ENCODE results near the gene IL10RA. TPM values are rescaled to one million over a fixed set of nuclear protein-coding genes. Genes with fewer than 3 reads are reported as not detected.
A peak's percentile ranks its signal among the peaks of the same experiment; 100 is the strongest.

IL10RA gene
- polyA plus RNA-seq, 3 donors from 2014 or later = 215 to 460 (median 264) TPM

GRCh38 chr11:118008271-118008911 lies 22.2 kb downstream of the IL10RA start:
- Mint-ChIP-seq H3K4me3 (peak overlapping the region; percentile 82 to 90 (median 89)), H3K27ac (peak overlapping the region; percentile 85 to 97 (median 96)), H3K4me1 (peaks cover 99 to 100% of the 10 kb centered on the region in 2 donors), H3K36me3 (peaks cover 0 to 4% (median 3%) of the 10 kb centered on the region in 3 donors), H3K9me3 (peaks cover 0 to 5% (median 0%) of the 10 kb centered on the region in 6 donors), H3K27me3 (ENCODE audit: low read depth in 3 of 3) (peaks cover 0 to 10% (median 4%) of the 10 kb centered on the region in 3 donors)
- DNase-seq = no peak

GRCh38 chr11:118009864-118010737 lies 23.9 kb downstream of the IL10RA start:
- Mint-ChIP-seq H3K27me3 (ENCODE audit: low read depth in 3 of 3) (peaks cover 0 to 10% (median 4%) of the 10 kb centered on the region in 3 donors), H3K9me3 (no peaks in the 10 kb centered on the region), H3K4me1 (peaks cover 99 to 100% of the 10 kb centered on the region in 2 donors), H3K27ac (peak overlapping the region; percentile 69 to 97 (median 96)), H3K4me3 (peak overlapping the region in 4 of 5 donors; percentile 14 to 89 (median 20)), H3K36me3 (peaks cover 0 to 5% (median 4%) of the 10 kb centered on the region in 3 donors)
- no peak for DNase-seq

- no peaks in the 10 kb centered on the region for H3K9me3 Mint-ChIP-seq
- H3K4me1 Mint-ChIP-seq = peaks cover 99 to 100% of the 10 kb centered on the region in 2 donors
- peaks cover 0 to 5% (median 4%) of the 10 kb centered on the region in 3 donors for H3K36me3 Mint-ChIP-seq
- H3K27ac Mint-ChIP-seq = peak overlapping the region; percentile 53 to 97 (median 92)
- DNase-seq = no peak
- H3K4me3 Mint-ChIP-seq = peak overlapping the region in 3 of 5 donors; percentile 20 to 47 (median 39)
- H3K27me3 Mint-ChIP-seq (ENCODE audit: low read depth in 3 of 3) = peaks cover 0 to 10% (median 4%) of the 10 kb centered on the region in 3 donors
These were observed 24.7 kb downstream of the IL10RA start for GRCh38 chr11:118010738-118011461.

- H3K27me3 Mint-ChIP-seq (ENCODE audit: low read depth in 3 of 3) = peaks cover 0 to 8% (median 4%) of the 10 kb centered on the region in 3 donors
- peak overlapping the region; percentile 48 to 73 (median 55) for H3K4me3 Mint-ChIP-seq
- DNase-seq = peak in 2 of 3 donors; percentile 30 to 39
- H3K27ac Mint-ChIP-seq = peak overlapping the region; percentile 84 to 95 (median 89)
- H3K4me1 Mint-ChIP-seq = peaks cover 98 to 100% of the 10 kb centered on the region in 2 donors
- H3K9me3 Mint-ChIP-seq = peaks cover 0 to 5% (median under 1%) of the 10 kb centered on the region in 6 donors
- peaks cover under 1 to 11% (median 4%) of the 10 kb centered on the region in 3 donors for H3K36me3 Mint-ChIP-seq
These were observed 26.0 kb downstream of the IL10RA start for GRCh38 chr11:118012083-118012669.

GRCh38 chr11:118014022-118014421 lies 27.8 kb downstream of the IL10RA start:
- peak overlapping the region; percentile 61 to 95 (median 81) for H3K27ac Mint-ChIP-seq
- peaks cover 6 to 19% (median 9%) of the 10 kb centered on the region in 6 donors for H3K9me3 Mint-ChIP-seq
- peaks cover 0 to 3% (median 2%) of the 10 kb centered on the region in 3 donors for H3K27me3 Mint-ChIP-seq (ENCODE audit: low read depth in 3 of 3)
- peaks cover 81 to 94% of the 10 kb centered on the region in 2 donors for H3K4me1 Mint-ChIP-seq
- H3K4me3 Mint-ChIP-seq = peak overlapping the region in 4 of 5 donors; percentile 48 to 67 (median 56)
- no peak for DNase-seq
- H3K36me3 Mint-ChIP-seq = peaks cover 7 to 18% (median 16%) of the 10 kb centered on the region in 3 donors

GRCh38 chr11:118015385-118015841 lies 29.2 kb downstream of the IL10RA start:
- H3K36me3 Mint-ChIP-seq = peaks cover 7 to 21% (median 16%) of the 10 kb centered on the region in 3 donors
- peaks cover 0 to 5% (median 2%) of the 10 kb centered on the region in 3 donors for H3K27me3 Mint-ChIP-seq (ENCODE audit: low read depth in 3 of 3)
- H3K4me3 Mint-ChIP-seq = peak overlapping the region; percentile 70 to 91 (median 73)
- H3K27ac Mint-ChIP-seq = peak overlapping the region; percentile 81 to 95 (median 92)
- peaks cover 6 to 19% (median 9%) of the 10 kb centered on the region in 6 donors for H3K9me3 Mint-ChIP-seq
- DNase-seq = peak; percentile 33 to 47 (median 47)
- H3K4me1 Mint-ChIP-seq = peaks cover 67 to 80% of the 10 kb centered on the region in 2 donors

- peaks cover 0 to 5% (median 2%) of the 10 kb centered on the region in 3 donors for H3K27me3 Mint-ChIP-seq (ENCODE audit: low read depth in 3 of 3)
- peaks cover 62 to 73% of the 10 kb centered on the region in 2 donors for H3K4me1 Mint-ChIP-seq
- peak overlapping the region; percentile 81 to 95 (median 92) for H3K27ac Mint-ChIP-seq
- H3K9me3 Mint-ChIP-seq = peaks cover 6 to 19% (median 9%) of the 10 kb centered on the region in 6 donors
- H3K4me3 Mint-ChIP-seq = peak overlapping the region; percentile 70 to 91 (median 73)
- DNase-seq = no peak
- peaks cover 7 to 21% (median 16%) of the 10 kb centered on the region in 3 donors for H3K36me3 Mint-ChIP-seq
These were observed 29.9 kb downstream of the IL10RA start for GRCh38 chr11:118016104-118016503.

- Mint-ChIP-seq H3K27ac (peak overlapping the region in 3 of 6 donors; percentile 30 to 70 (median 34)), H3K4me1 (peaks cover 52 to 63% of the 10 kb centered on the region in 2 donors), H3K27me3 (ENCODE audit: low read depth in 3 of 3) (peaks cover 0 to 5% (median 2%) of the 10 kb centered on the region in 3 donors), H3K9me3 (peaks cover 6 to 19% (median 9%) of the 10 kb centered on the region in 6 donors), H3K36me3 (peaks cover 7 to 21% (median 16%) of the 10 kb centered on the region in 3 donors), H3K4me3 (peak overlapping the region in 2 of 5 donors; percentile 16 to 91)
- no peak for DNase-seq
These were observed 30.9 kb downstream of the IL10RA start for GRCh38 chr11:118017111-118017510.

GRCh38 chr11:118017631-118018315 lies 31.6 kb downstream of the IL10RA start:
- peak overlapping the region in 2 of 6 donors; percentile 8 to 62 for H3K27ac Mint-ChIP-seq
- peaks cover 0 to 5% (median 2%) of the 10 kb centered on the region in 3 donors for H3K27me3 Mint-ChIP-seq (ENCODE audit: low read depth in 3 of 3)
- peaks cover 6 to 19% (median 9%) of the 10 kb centered on the region in 6 donors for H3K9me3 Mint-ChIP-seq
- no peak overlapping the region for H3K4me3 Mint-ChIP-seq
- peaks cover 45 to 57% of the 10 kb centered on the region in 2 donors for H3K4me1 Mint-ChIP-seq
- H3K36me3 Mint-ChIP-seq = peaks cover 7 to 21% (median 16%) of the 10 kb centered on the region in 3 donors
- no peak for DNase-seq

- H3K27me3 Mint-ChIP-seq (ENCODE audit: low read depth in 3 of 3) = peaks cover 0 to 5% (median 2%) of the 10 kb centered on the region in 3 donors
- no peak overlapping the region for H3K4me3 Mint-ChIP-seq
- H3K36me3 Mint-ChIP-seq = peaks cover 7 to 21% (median 16%) of the 10 kb centered on the region in 3 donors
- H3K27ac Mint-ChIP-seq = no peak overlapping the region
- H3K9me3 Mint-ChIP-seq = peaks cover 6 to 19% (median 9%) of the 10 kb centered on the region in 6 donors
- no peak for DNase-seq
- peaks cover 39 to 50% of the 10 kb centered on the region in 2 donors for H3K4me1 Mint-ChIP-seq
These were observed 32.2 kb downstream of the IL10RA start for GRCh38 chr11:118018401-118018800.

GRCh38 chr11:118021146-118021545 lies 35.0 kb downstream of the IL10RA start:
- no peak overlapping the region for H3K4me3 Mint-ChIP-seq
- H3K4me1 Mint-ChIP-seq = peaks cover 11 to 33% of the 10 kb centered on the region in 2 donors
- peaks cover 7 to 15% (median 12%) of the 10 kb centered on the region in 3 donors for H3K36me3 Mint-ChIP-seq
- H3K27ac Mint-ChIP-seq = no peak overlapping the region
- H3K9me3 Mint-ChIP-seq = peaks cover 6 to 19% (median 9%) of the 10 kb centered on the region in 6 donors
- DNase-seq = no peak
- H3K27me3 Mint-ChIP-seq (ENCODE audit: low read depth in 3 of 3) = peaks cover 0 to 5% (median 3%) of the 10 kb centered on the region in 3 donors

- Mint-ChIP-seq H3K27me3 (ENCODE audit: low read depth in 3 of 3) (peaks cover 0 to 5% (median 0%) of the 10 kb centered on the region in 3 donors), H3K4me3 (no peak overlapping the region), H3K36me3 (peaks cover 0 to 8% (median 0%) of the 10 kb centered on the region in 3 donors), H3K4me1 (peaks cover 2 to 25% of the 10 kb centered on the region in 2 donors), H3K27ac (no peak overlapping the region), H3K9me3 (no peaks in the 10 kb centered on the region)
- no peak for DNase-seq
These were observed 41.5 kb downstream of the IL10RA start for GRCh38 chr11:118027694-118028093.
